Measurements from ENCODE around the gene FAM241B. TPM values are rescaled to one million over a fixed set of nuclear protein-coding genes. Genes with fewer than 3 reads are reported as not detected.

The FAM241B gene
- polyA plus RNA-seq, 1 of the 3 experiments (the other 2 are of a cell fraction): 16.0 TPM

- no peak overlapping the region for H3K4me2 ChIP-seq
- no peaks in the 10 kb centered on the region for H3K36me3 ChIP-seq (replicated peaks in 1 of 2; ENCODE audit: control insufficient read depth in 1 of 2, insufficient read depth in 2 of 2, low read length in 1 of 2)
- peaks cover 0 to 17% of the 10 kb centered on the region in 2 experiments; a peak in 1 of 4 replicates for H3K4me1 ChIP-seq (ENCODE audit: control insufficient read depth in 1 of 2, insufficient read depth in 2 of 2, low read depth in 1 of 2, low read length in 1 of 2)
- no peak for TF ChIP-seq NFIC (IDR thresholded peaks at IDR 0.05; ENCODE audit: borderline replicate concordance)
- peak; percentile 38 for TF ChIP-seq RAD21 (IDR thresholded peaks at IDR 0.05; ENCODE audit: low read length)
- H3K27ac ChIP-seq (ENCODE audit: low read depth in 2 of 2, low read length in 1 of 2): no peak overlapping the region
- no peaks in the 10 kb centered on the region for H4K20me1 ChIP-seq (ENCODE audit: insufficient read depth)
- H3K4me3 ChIP-seq (ENCODE audit: low read depth in 2 of 2, low read length in 1 of 2): no peak overlapping the region
- 79% methylated on average over 10 of the region's 20 CpGs for WGBS (ENCODE audit: low lambda C conversion rate)
- peaks cover 32% of the 10 kb centered on the region for H3K27me3 ChIP-seq (ENCODE audit: insufficient read depth)
- peak; percentile 49 for DNase-seq
- POLR2A ChIA-PET: no interaction called here
- no peak overlapping the region for H2AFZ ChIP-seq (ENCODE audit: low read depth)
- no peaks in the 10 kb centered on the region for H3F3A ChIP-seq (replicated peaks; ENCODE audit: insufficient read depth)
- H3K9ac ChIP-seq: no peak overlapping the region
- no peaks in the 10 kb centered on the region for H3K9me3 ChIP-seq
- no peaks in the 10 kb centered on the region for H3K79me2 ChIP-seq (ENCODE audit: insufficient read depth)
- CTCF ChIA-PET: interaction anchor here (0.7 to 22.1 kb wide), 10 partner anchors 8 to 303 kb away, joined by 3 to 571 read pairs (median 4); partner anchors contain the start of gene COL13A1
- H3K9me2 ChIP-seq: no peaks in the 10 kb centered on the region
These were observed 25.2 kb downstream of the FAM241B start for GRCh38 chr10:69655124-69655867.

GRCh38 chr10:69655868-69656555, 26.0 kb downstream of the FAM241B start:
- no peaks in the 10 kb centered on the region for H3K36me3 ChIP-seq (replicated peaks in 1 of 2; ENCODE audit: control insufficient read depth in 1 of 2, insufficient read depth in 2 of 2, low read length in 1 of 2)
- no peak for TF ChIP-seq EZH2phosphoT487 (IDR thresholded peaks at IDR 0.05; ENCODE audit: borderline replicate concordance, low read depth)
- no peak for TF ChIP-seq EP300 (IDR thresholded peaks at IDR 0.05; ENCODE audit: borderline replicate concordance in 1 of 2, low read depth in 1 of 2, low read length in 1 of 2)
- TF ChIP-seq NFIC (IDR thresholded peaks at IDR 0.05; ENCODE audit: borderline replicate concordance): no peak
- TF ChIP-seq SMC3 (IDR thresholded peaks at IDR 0.05; ENCODE audit: low read depth, low read length): no peak
- no peak for TF ChIP-seq CHD2 (IDR thresholded peaks at IDR 0.05; ENCODE audit: low read length, partially characterized antibody)
- no peak for TF ChIP-seq TEAD4 (IDR thresholded peaks at IDR 0.05; ENCODE audit: borderline replicate concordance, insufficient read depth)
- WGBS (ENCODE audit: low lambda C conversion rate): 35% methylated on average over 3 of the region's 11 CpGs

GRCh38 chr10:69656742-69657269, 26.8 kb downstream of the FAM241B start:
- H3F3A ChIP-seq (replicated peaks; ENCODE audit: insufficient read depth): no peaks in the 10 kb centered on the region
- no peak for DNase-seq
- H3K79me2 ChIP-seq (ENCODE audit: insufficient read depth): no peaks in the 10 kb centered on the region
- WGBS (ENCODE audit: low lambda C conversion rate): 36% methylated on average over 4 of the region's 5 CpGs
- CTCF ChIA-PET: interaction anchor here (0.8 to 15.5 kb wide), 7 partner anchors 12 to 258 kb away, joined by 4 to 152 read pairs (median 8); no protein-coding TSS in a partner anchor
- no peak overlapping the region for H3K4me3 ChIP-seq (ENCODE audit: low read depth in 2 of 2, low read length in 1 of 2)
- H3K9me2 ChIP-seq: no peaks in the 10 kb centered on the region
- H3K9me3 ChIP-seq: no peaks in the 10 kb centered on the region
- peaks cover 0 to 26% of the 10 kb centered on the region in 2 experiments; a peak in 1 of 4 replicates for H3K4me1 ChIP-seq (ENCODE audit: control insufficient read depth in 1 of 2, insufficient read depth in 2 of 2, low read depth in 1 of 2, low read length in 1 of 2)
- H2AFZ ChIP-seq (ENCODE audit: low read depth): no peak overlapping the region
- H4K20me1 ChIP-seq (ENCODE audit: insufficient read depth): no peaks in the 10 kb centered on the region
- no peak overlapping the region for H3K9ac ChIP-seq
- TF ChIP-seq TCF12 (IDR thresholded peaks at IDR 0.05): no peak
- TF ChIP-seq GATA2 (CRISPR knock-in tag; IDR thresholded peaks at IDR 0.05): no peak
- TF ChIP-seq IRF3 (IDR thresholded peaks at IDR 0.05; ENCODE audit: low read depth, low read length): no peak
- TF ChIP-seq ELF1 (IDR thresholded peaks at IDR 0.05): no peak
- no peak for TF ChIP-seq RAD21 (IDR thresholded peaks at IDR 0.05; ENCODE audit: low read length)
- TF ChIP-seq, protein P1, sequence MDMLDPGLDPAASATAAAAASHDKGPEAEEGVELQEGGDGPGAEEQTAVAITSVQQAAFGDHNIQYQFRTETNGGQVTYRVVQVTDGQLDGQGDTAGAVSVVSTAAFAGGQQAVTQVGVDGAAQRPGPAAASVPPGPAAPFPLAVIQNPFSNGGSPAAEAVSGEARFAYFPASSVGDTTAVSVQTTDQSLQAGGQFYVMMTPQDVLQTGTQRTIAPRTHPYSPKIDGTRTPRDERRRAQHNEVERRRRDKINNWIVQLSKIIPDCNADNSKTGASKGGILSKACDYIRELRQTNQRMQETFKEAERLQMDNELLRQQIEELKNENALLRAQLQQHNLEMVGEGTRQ (IDR thresholded peaks at IDR 0.05; ENCODE audit: borderline replicate concordance, low read depth, low read length): no peak
- no peak for TF ChIP-seq TAF1 (IDR thresholded peaks at IDR 0.05; ENCODE audit: borderline replicate concordance, low read depth, low read length)
- no peaks in the 10 kb centered on the region for H3K36me3 ChIP-seq (replicated peaks in 1 of 2; ENCODE audit: control insufficient read depth in 1 of 2, insufficient read depth in 2 of 2, low read length in 1 of 2)
- H3K27me3 ChIP-seq (ENCODE audit: insufficient read depth): peaks cover 42% of the 10 kb centered on the region
- POLR2A ChIA-PET: no interaction called here
- no peak overlapping the region for H3K27ac ChIP-seq (ENCODE audit: low read depth in 2 of 2, low read length in 1 of 2)
- H3K4me2 ChIP-seq: no peak overlapping the region

More at GRCh38 chr10:69655868-69656555, 26.0 kb downstream of the FAM241B start:
- Histone ChIP-seq H3K9me3 (no peaks in the 10 kb centered on the region), H3F3A (replicated peaks; ENCODE audit: insufficient read depth) (no peaks in the 10 kb centered on the region), H3K27ac (ENCODE audit: low read depth in 2 of 2, low read length in 1 of 2) (no peak overlapping the region), H3K4me1 (ENCODE audit: control insufficient read depth in 1 of 2, insufficient read depth in 2 of 2, low read depth in 1 of 2, low read length in 1 of 2) (peaks cover 0 to 22% of the 10 kb centered on the region in 2 experiments; a peak in 1 of 4 replicates), H3K4me3 (ENCODE audit: low read depth in 2 of 2, low read length in 1 of 2) (no peak overlapping the region), H4K20me1 (ENCODE audit: insufficient read depth) (no peaks in the 10 kb centered on the region), H3K4me2 (no peak overlapping the region), H2AFZ (ENCODE audit: low read depth) (no peak overlapping the region), H3K9me2 (no peaks in the 10 kb centered on the region), H3K9ac (no peak overlapping the region), H3K79me2 (ENCODE audit: insufficient read depth) (no peaks in the 10 kb centered on the region), H3K27me3 (ENCODE audit: insufficient read depth) (peaks cover 39% of the 10 kb centered on the region)
- ChIA-PET POLR2A (no interaction called here), CTCF (interaction anchor here (0.8 to 22.1 kb wide), 11 partner anchors 12 to 302 kb away, joined by 3 to 571 read pairs (median 5); partner anchors contain the start of gene COL13A1)
- no peak for DNase-seq

Data from SK-N-SH (cell line).